Karpas-422 (cell line): ENCODE measurements around the gene AMPD3. TPM values are rescaled to one million over a fixed set of nuclear protein-coding genes. Genes with fewer than 3 reads are reported as not detected.

ENCODE experiments used
- DNase-seq: peaks from one replicate; pipeline ENCODE4 v3.0.0-alpha.2; 2015
- H2AFZ ChIP-seq: fragments of 200-600 bp; sonication (generic); 2 replicates; pipeline ENCODE4 v1.6.1; 2014; ENCODE audit warnings: antibody characterized with exemption, low read length, mixed read lengths
- H3K27ac ChIP-seq: fragments of 200-600 bp; sonication (generic); 2 replicates; pipeline ENCODE4 v1.5.1; 2014; ENCODE audit warnings: mild to moderate bottlenecking, low read length, moderate library complexity
- H3K27me3 ChIP-seq: fragments of 200-600 bp; sonication (generic); 2 replicates; pipeline ENCODE4 v1.6.1; 2014; ENCODE audit warnings: low read length, mixed read lengths
- H3K36me3 ChIP-seq: fragments of 200-600 bp; sonication (generic); 2 replicates; pipeline ENCODE4 v1.6.1; 2014; ENCODE audit warnings: low read length, mixed read lengths; ENCODE audit not compliant: insufficient read depth
- H3K4me1 ChIP-seq: fragments of 200-600 bp; sonication (generic); 2 replicates; pipeline ENCODE4 v1.6.1; 2014; ENCODE audit warnings: mild to moderate bottlenecking, low read length, mixed read lengths
- H3K4me2 ChIP-seq: fragments of 200-600 bp; sonication (generic); 2 replicates; pipeline ENCODE4 v1.6.1; 2014; ENCODE audit warnings: low read length, low read depth, mild to moderate bottlenecking; ENCODE audit not compliant: poor library complexity, severe bottlenecking
- H3K4me3 ChIP-seq: fragments of 200-600 bp; sonication (generic); 2 replicates; pipeline ENCODE4 v1.5.1; 2014; ENCODE audit warnings: mild to moderate bottlenecking, antibody characterized with exemption, low read length, mixed read lengths
- H3K79me2 ChIP-seq: fragments of 200-600 bp; sonication (generic); 2 replicates; pipeline ENCODE4 v1.6.1; 2014; ENCODE audit warnings: mild to moderate bottlenecking, low read length, mixed read lengths
- H3K9ac ChIP-seq: fragments of 200-600 bp; sonication (generic); 2 replicates; pipeline ENCODE4 v1.6.0; 2014; ENCODE audit warnings: low read length
- H3K9me2 ChIP-seq: fragments of 200-600 bp; sonication (generic), shearing (Covaris generic); replicated peaks from 2 replicates; pipeline ENCODE4 v1.6.0; 2014; ENCODE audit warnings: mild to moderate bottlenecking, low read length, moderate library complexity; ENCODE audit not compliant: insufficient read depth
- H3K9me3 ChIP-seq: fragments of 300-700, 200-600 bp; sonication (generic); 2 replicates; pipeline ENCODE4 v1.6.1; 2014; ENCODE audit warnings: low read length, mixed read lengths
- H4K20me1 ChIP-seq: fragments of 200-600 bp; sonication (generic); 2 replicates; pipeline ENCODE4 v1.6.1; 2014; ENCODE audit warnings: mild to moderate bottlenecking, antibody characterized with exemption, low read length, low read depth; ENCODE audit not compliant: insufficient read depth
- total RNA-seq: library from RNA; depleted of rRNA; stranded (reverse); fragments of >200 nt; shearing (Covaris generic); gene quantifications from 2 replicates; pipeline ENCODE4 v1.2.3, GENCODE V29; 2014; ENCODE audit warnings: low replicate concordance

The AMPD3 gene
- total RNA-seq, 1 experiment from 2014 or later, result 12.5 TPM

- Histone ChIP-seq H3K27me3 (no peaks in the 10 kb centered on the region), H2AFZ (no peak overlapping the region), H3K36me3 (no peaks in the 10 kb centered on the region), H3K4me2 (no peak overlapping the region), H3K9ac (no peak overlapping the region), H3K27ac (no peak overlapping the region), H3K79me2 (no peaks in the 10 kb centered on the region), H3K9me2 (no peaks in the 10 kb centered on the region), H3K4me3 (no peak overlapping the region), H4K20me1 (no peaks in the 10 kb centered on the region), H3K9me3 (no peaks in the 10 kb centered on the region), H3K4me1 (peaks cover 8% of the 10 kb centered on the region)
- DNase-seq, result no peak
Observed at GRCh38 chr11:10502065-10502680, 47.1 kb downstream of the AMPD3 start.

GRCh38 chr11:10502770-10503169, 47.7 kb downstream of the AMPD3 start:
- no peaks in the 10 kb centered on the region for H4K20me1 ChIP-seq
- H3K4me1 ChIP-seq, result peaks cover 8% of the 10 kb centered on the region
- DNase-seq, result no peak
- no peaks in the 10 kb centered on the region for H3K27me3 ChIP-seq
- H3K79me2 ChIP-seq, result no peaks in the 10 kb centered on the region
- H3K9ac ChIP-seq, result no peak overlapping the region
- H3K4me3 ChIP-seq, result no peak overlapping the region
- H3K36me3 ChIP-seq, result no peaks in the 10 kb centered on the region
- H3K27ac ChIP-seq, result no peak overlapping the region
- no peaks in the 10 kb centered on the region for H3K9me3 ChIP-seq
- no peak overlapping the region for H3K4me2 ChIP-seq
- no peak overlapping the region for H2AFZ ChIP-seq
- no peaks in the 10 kb centered on the region for H3K9me2 ChIP-seq

DNA sequence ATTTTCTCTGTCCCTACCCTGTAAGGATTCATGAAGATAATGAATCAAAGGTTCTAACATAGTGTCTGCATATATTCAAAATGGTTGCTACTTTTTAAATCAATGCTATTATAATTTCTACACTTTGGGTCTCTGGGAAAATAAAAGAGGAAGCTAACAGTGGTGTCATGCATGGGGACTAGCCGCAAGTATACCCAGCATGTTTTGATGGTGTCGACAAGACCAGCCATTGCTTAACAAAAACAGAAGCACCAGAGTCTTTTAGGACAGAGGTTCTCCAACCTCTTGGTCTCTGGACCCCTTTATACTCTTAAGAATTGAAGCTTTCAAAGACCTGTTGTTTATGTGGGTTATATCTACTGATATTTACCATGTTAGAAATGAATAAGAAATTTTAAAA, 48.2 kb downstream of the AMPD3 start:
- H3K9ac ChIP-seq, result no peak overlapping the region
- no peaks in the 10 kb centered on the region for H3K27me3 ChIP-seq
- H3K9me2 ChIP-seq, result no peaks in the 10 kb centered on the region
- H3K4me3 ChIP-seq, result no peak overlapping the region
- H3K27ac ChIP-seq, result no peak overlapping the region
- no peaks in the 10 kb centered on the region for H4K20me1 ChIP-seq
- DNase-seq, result no peak
- H3K36me3 ChIP-seq, result no peaks in the 10 kb centered on the region
- peaks cover 8% of the 10 kb centered on the region for H3K4me1 ChIP-seq
- no peak overlapping the region for H3K4me2 ChIP-seq
- no peaks in the 10 kb centered on the region for H3K79me2 ChIP-seq
- H2AFZ ChIP-seq, result no peak overlapping the region
- no peaks in the 10 kb centered on the region for H3K9me3 ChIP-seq

- no peaks in the 10 kb centered on the region for H3K79me2 ChIP-seq
- H2AFZ ChIP-seq, result no peak overlapping the region
- H4K20me1 ChIP-seq, result no peaks in the 10 kb centered on the region
- H3K4me2 ChIP-seq, result no peak overlapping the region
- H3K4me1 ChIP-seq, result peaks cover 8% of the 10 kb centered on the region
- no peaks in the 10 kb centered on the region for H3K36me3 ChIP-seq
- no peak overlapping the region for H3K4me3 ChIP-seq
- H3K9me2 ChIP-seq, result no peaks in the 10 kb centered on the region
- no peak overlapping the region for H3K27ac ChIP-seq
- no peak overlapping the region for H3K9ac ChIP-seq
- H3K27me3 ChIP-seq, result no peaks in the 10 kb centered on the region
- DNase-seq, result no peak
- H3K9me3 ChIP-seq, result no peaks in the 10 kb centered on the region
Observed at GRCh38 chr11:10503777-10504480, 48.9 kb downstream of the AMPD3 start.

- no peak overlapping the region for H3K9ac ChIP-seq
- H3K27me3 ChIP-seq, result no peaks in the 10 kb centered on the region
- no peak overlapping the region for H2AFZ ChIP-seq
- H3K36me3 ChIP-seq, result no peaks in the 10 kb centered on the region
- H3K9me3 ChIP-seq, result no peaks in the 10 kb centered on the region
- H3K4me1 ChIP-seq, result peaks cover 8% of the 10 kb centered on the region
- no peak overlapping the region for H3K27ac ChIP-seq
- no peaks in the 10 kb centered on the region for H4K20me1 ChIP-seq
- DNase-seq, result no peak
- no peaks in the 10 kb centered on the region for H3K9me2 ChIP-seq
- H3K4me2 ChIP-seq, result no peak overlapping the region
- no peak overlapping the region for H3K4me3 ChIP-seq
- no peaks in the 10 kb centered on the region for H3K79me2 ChIP-seq
Observed at GRCh38 chr11:10504490-10504889, 49.4 kb downstream of the AMPD3 start.

DNA sequence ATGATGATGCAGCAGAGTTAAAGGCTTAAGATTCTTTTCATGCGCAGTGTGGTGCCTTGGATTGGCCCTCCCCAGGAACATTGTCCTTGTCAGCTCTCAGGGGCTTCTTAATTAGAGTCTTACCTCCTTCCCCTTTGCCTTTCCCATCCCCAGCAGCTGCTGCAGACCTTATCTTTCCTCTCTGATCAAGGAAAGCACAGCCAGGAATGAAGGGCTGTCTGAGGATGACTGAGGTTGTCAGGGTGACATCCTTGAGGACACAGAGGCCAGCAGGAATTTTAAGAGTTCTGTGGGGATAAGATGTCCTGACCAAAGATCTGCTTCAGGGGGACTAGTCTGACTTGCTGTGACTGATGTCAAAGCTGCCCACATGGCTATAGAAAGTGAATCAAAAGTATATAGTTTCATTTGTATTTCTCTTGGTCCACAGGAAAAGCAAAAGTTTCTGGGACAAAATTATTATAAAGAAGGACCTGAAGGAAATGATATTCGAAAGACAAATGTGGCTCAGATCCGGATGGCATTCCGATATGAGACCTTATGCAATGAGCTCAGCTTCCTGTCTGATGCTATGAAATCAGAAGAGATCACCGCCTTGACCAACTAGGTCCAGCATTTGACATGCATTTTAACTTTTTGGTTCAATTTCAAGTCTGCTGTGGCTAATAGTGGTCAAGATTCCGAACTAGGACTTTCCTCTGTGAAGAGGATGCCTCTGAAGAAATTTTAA, 50.4 kb downstream of the AMPD3 start:
- Histone ChIP-seq H3K4me2 (no peak overlapping the region), H3K27ac (no peak overlapping the region), H4K20me1 (no peaks in the 10 kb centered on the region), H3K36me3 (no peaks in the 10 kb centered on the region), H3K79me2 (no peaks in the 10 kb centered on the region), H3K9me3 (no peaks in the 10 kb centered on the region), H3K9ac (no peak overlapping the region), H3K4me1 (peaks cover 8% of the 10 kb centered on the region), H3K9me2 (no peaks in the 10 kb centered on the region), H3K27me3 (no peaks in the 10 kb centered on the region), H3K4me3 (no peak overlapping the region), H2AFZ (no peak overlapping the region)
- DNase-seq, result no peak

DNA sequence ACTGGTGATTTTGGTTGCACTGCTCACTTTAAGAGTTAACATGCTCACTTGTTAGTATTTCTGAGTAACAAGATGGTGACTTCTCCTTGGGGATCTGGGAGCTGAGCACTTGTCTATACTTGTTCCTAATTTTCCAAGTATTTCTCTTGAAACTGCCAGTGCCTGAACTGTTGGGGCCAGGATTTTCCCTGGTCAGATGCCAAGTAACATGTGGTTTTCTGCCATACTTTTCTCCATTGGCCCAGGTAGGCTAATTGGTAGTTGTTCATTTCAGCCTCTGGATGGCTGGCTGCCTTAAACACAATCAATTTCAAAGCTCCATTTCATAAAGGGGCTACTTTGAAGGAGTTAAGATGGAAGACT, 50.9 kb downstream of the AMPD3 start:
- no peak overlapping the region for H2AFZ ChIP-seq
- H3K9me3 ChIP-seq, result no peaks in the 10 kb centered on the region
- no peaks in the 10 kb centered on the region for H3K9me2 ChIP-seq
- DNase-seq, result no peak
- H3K27ac ChIP-seq, result no peak overlapping the region
- no peak overlapping the region for H3K9ac ChIP-seq
- H3K36me3 ChIP-seq, result no peaks in the 10 kb centered on the region
- H3K4me2 ChIP-seq, result no peak overlapping the region
- H3K4me3 ChIP-seq, result no peak overlapping the region
- H4K20me1 ChIP-seq, result no peaks in the 10 kb centered on the region
- no peaks in the 10 kb centered on the region for H3K79me2 ChIP-seq
- H3K27me3 ChIP-seq, result no peaks in the 10 kb centered on the region
- H3K4me1 ChIP-seq, result peaks cover 8% of the 10 kb centered on the region

DNA sequence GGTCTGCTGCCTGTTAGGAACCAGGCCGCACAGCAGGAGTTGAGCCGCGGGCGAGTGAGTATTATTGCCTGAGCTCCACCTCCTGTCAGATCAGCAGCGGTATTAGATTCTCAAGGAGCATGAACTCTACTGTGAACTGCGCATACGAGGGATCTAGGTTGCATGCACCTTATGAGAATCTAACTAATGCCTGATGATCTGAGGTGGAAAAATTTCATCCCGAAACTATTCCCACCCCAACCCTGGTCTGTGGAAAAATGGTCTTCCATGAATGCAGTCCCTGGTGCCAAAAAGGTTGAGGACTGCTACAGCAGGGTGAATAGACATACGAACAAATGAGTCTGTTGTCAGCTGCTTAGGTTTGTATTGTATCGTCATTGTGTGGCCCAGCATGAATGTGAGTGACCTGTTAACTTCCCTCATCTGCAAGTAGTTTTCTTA, 56.1 kb downstream of the AMPD3 start:
- Histone ChIP-seq H3K4me3 (no peak overlapping the region), H2AFZ (no peak overlapping the region), H3K27me3 (no peaks in the 10 kb centered on the region), H3K9me2 (no peaks in the 10 kb centered on the region), H3K36me3 (no peaks in the 10 kb centered on the region), H4K20me1 (no peaks in the 10 kb centered on the region), H3K4me2 (no peak overlapping the region), H3K9me3 (no peaks in the 10 kb centered on the region), H3K9ac (no peak overlapping the region), H3K4me1 (no peaks in the 10 kb centered on the region), H3K27ac (no peak overlapping the region), H3K79me2 (no peaks in the 10 kb centered on the region)
- no peak for DNase-seq
